Measurements from ENCODE around the gene SLC19A1.
"Not testable (repeated sequence)": the region's sequence is repeated elsewhere in the genome, so short reads cannot be mapped to it uniquely, and the experiment has no call there.

The SLC19A1 gene

DNA sequence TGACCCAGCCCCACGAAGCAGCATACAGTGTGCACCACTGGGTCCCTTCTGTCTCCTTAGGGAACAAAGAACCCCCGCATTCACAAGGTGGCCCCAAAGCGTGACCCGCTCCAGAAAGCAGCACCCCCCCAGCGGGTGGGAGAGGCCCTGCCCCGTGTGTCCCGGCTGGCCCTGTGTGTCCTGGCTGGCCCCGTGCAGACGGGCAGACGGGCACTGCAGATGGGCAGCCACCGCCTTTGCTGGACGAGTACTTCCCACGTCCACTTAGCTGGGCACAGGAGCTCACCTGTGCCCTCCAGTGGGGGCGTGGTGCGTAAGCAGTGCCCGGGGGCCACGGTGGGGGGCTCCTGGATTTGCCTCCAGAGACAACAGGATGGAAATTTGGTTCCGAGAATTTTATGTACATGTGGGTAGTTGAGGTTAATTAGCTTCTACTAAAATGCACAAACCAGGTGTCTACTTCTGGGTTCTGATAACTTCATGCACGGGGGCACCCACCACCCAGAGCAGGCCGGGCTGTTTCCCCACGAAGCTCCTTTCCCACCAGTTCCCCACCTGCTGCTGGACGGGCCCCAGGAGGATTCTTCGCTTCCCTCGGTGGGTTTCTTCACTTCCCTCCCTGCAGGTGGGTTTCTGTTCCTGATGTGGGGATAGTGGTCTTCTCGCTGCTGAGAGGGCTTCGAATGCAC is 33.2 kb upstream of the SLC19A1 start:
- Histone ChIP-seq H3K4me1 (ENCODE audit: insufficient read depth, low read length) (peaks cover 21% of the 10 kb centered on the region), H3K27me3 (ENCODE audit: control insufficient read depth in 1 of 2, insufficient read depth in 2 of 2, low read length in 2 of 2) (peaks cover 0 to 10% of the 10 kb centered on the region in 2 donors), H3K9ac (ENCODE audit: low read length) (no peak overlapping the region), H3K36me3 (ENCODE audit: insufficient read depth, low read length) (no peaks in the 10 kb centered on the region), H3K4me3 (ENCODE audit: low read depth in 1 of 2, low read length in 2 of 2) (no peak overlapping the region), H3K27ac (ENCODE audit: low read depth, low read length) (no peak overlapping the region), H3K9me3 (ENCODE audit: low read length) (no peaks in the 10 kb centered on the region)

DNA sequence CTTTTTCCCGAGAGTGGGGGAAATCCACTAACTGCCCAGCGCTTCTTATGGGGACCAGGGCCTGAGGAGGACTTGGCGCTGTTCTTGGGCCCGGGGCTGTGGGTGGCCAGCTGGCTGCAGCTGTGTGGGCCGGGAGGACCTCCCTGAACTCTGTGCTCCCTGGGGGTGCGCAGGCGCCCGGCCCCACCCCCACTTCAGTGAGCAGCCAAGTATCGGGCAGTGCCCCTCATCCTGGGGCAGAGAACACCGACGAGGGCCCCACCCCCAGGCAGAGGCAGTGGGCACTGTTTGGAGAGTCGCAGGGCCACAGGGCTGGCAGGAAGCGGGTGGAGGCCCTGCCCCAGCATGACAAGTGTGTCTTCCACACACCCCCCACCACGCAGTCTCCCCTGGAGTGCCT is 32.5 kb upstream of the SLC19A1 start:
- H3K36me3 ChIP-seq (ENCODE audit: insufficient read depth, low read length), result no peaks in the 10 kb centered on the region
- peaks cover 25% of the 10 kb centered on the region for H3K4me1 ChIP-seq (ENCODE audit: insufficient read depth, low read length)
- peaks cover 0 to 9% of the 10 kb centered on the region in 2 donors for H3K27me3 ChIP-seq (ENCODE audit: control insufficient read depth in 1 of 2, insufficient read depth in 2 of 2, low read length in 2 of 2)
- H3K4me3 ChIP-seq (ENCODE audit: low read depth in 1 of 2, low read length in 2 of 2), result no peak overlapping the region
- H3K9me3 ChIP-seq (ENCODE audit: low read length), result no peaks in the 10 kb centered on the region
- no peak overlapping the region for H3K9ac ChIP-seq (ENCODE audit: low read length)
- no peak overlapping the region for H3K27ac ChIP-seq (ENCODE audit: low read depth, low read length)

DNA sequence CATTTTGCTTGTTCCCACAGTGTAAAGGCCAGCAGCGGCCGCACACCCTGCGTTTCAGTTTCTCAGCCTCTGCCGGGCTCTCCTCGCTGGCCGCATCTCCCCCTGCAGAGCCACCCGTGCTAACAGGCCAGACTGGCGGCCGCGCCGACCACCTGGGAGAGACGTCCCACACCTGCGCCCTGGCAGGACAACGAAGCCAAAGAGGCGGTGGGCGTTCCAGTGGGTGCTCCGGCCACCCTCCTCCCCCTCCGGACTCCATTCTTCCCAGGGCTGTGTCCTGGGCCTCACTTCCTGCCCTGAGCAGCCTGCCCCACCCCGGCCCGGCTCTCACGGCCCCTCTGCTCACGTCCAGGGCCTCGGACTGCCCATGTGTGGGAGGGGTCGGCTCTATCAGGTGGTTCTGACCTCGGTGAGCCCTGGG is 31.9 kb upstream of the SLC19A1 start:
- peaks cover 0 to 3% of the 10 kb centered on the region in 2 donors for H3K27me3 ChIP-seq (ENCODE audit: control insufficient read depth in 1 of 2, insufficient read depth in 2 of 2, low read length in 2 of 2)
- H3K9ac ChIP-seq (ENCODE audit: low read length), result peak overlapping the region; percentile 27
- H3K9me3 ChIP-seq (ENCODE audit: low read length), result no peaks in the 10 kb centered on the region
- H3K4me3 ChIP-seq (ENCODE audit: low read depth in 1 of 2, low read length in 2 of 2), result no peak overlapping the region
- peak overlapping the region; percentile 19 for H3K27ac ChIP-seq (ENCODE audit: low read depth, low read length)
- no peaks in the 10 kb centered on the region for H3K36me3 ChIP-seq (ENCODE audit: insufficient read depth, low read length)
- H3K4me1 ChIP-seq (ENCODE audit: insufficient read depth, low read length), result peaks cover 25% of the 10 kb centered on the region

DNA sequence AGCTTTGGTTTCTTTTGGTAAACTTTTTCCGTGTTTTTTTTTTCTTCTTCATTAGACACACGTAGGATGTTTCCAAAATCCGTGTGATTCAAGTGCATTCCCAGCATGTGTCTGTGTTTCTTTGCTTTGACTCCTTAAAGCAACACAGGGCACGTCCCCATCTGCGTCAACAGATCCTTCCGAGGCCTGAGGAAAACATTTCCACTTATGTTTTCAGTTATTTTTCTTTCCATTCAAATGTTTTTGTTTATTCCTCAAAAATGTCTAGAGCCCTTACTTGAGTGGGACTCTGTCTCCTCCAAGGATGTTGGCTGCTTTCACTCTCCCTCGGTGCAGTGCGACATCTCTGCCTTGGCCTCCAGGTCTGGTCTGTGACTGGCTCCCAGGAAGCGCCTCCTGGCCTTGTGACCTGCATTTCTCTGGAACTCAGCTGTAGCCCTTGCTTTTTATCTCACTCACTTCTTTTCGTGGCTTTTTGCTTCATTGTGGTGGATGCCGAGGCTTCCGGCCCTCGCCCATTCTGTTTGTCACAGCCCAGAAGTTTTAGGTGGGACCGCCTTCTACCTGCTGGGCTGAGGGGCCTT is 31.3 kb upstream of the SLC19A1 start:
- Histone ChIP-seq H3K9me3 (ENCODE audit: low read length) (no peaks in the 10 kb centered on the region), H3K4me3 (ENCODE audit: low read depth in 1 of 2, low read length in 2 of 2) (no peak overlapping the region), H3K9ac (ENCODE audit: low read length) (peak overlapping the region; percentile 27), H3K36me3 (ENCODE audit: insufficient read depth, low read length) (no peaks in the 10 kb centered on the region), H3K27me3 (ENCODE audit: control insufficient read depth in 1 of 2, insufficient read depth in 2 of 2, low read length in 2 of 2) (no peaks in the 10 kb centered on the region), H3K27ac (ENCODE audit: low read depth, low read length) (peak overlapping the region; percentile 19), H3K4me1 (ENCODE audit: insufficient read depth, low read length) (peaks cover 25% of the 10 kb centered on the region)

DNA sequence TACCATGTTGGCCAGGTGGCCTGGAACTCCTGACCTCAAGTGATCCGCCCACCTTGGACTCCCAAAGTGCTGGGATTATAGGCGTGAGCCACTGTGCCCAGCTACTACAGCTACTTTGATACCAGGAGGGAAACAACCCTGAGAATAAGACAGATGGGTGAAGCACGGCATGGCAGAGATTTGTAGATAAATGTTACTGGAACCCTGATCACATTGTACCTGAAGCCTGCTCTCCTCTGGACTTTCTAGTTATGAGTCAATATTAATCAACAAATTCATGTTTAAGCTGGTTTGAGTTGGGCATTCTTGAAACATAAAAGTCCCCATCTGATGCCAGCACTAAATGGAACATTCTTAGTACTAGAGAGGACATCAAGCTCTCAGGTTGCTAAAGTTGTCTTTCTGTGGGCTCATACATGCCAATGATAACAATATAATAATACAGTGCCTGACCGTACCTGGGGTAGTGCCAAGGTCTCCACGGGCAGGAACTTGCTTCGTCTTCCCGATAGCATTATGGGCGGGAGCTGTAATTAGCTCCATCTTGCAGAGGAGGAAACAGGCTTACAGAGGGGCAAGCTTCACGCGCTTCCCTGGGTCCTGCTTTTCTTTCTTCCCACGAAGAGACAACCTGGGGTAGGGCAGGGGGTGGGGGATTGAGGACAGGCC is 30.7 kb upstream of the SLC19A1 start:
- H3K9ac ChIP-seq (ENCODE audit: low read length), result peak overlapping the region; percentile 27
- peaks cover 25% of the 10 kb centered on the region for H3K4me1 ChIP-seq (ENCODE audit: insufficient read depth, low read length)
- no peaks in the 10 kb centered on the region for H3K27me3 ChIP-seq (ENCODE audit: control insufficient read depth in 1 of 2, insufficient read depth in 2 of 2, low read length in 2 of 2)
- no peaks in the 10 kb centered on the region for H3K36me3 ChIP-seq (ENCODE audit: insufficient read depth, low read length)
- no peaks in the 10 kb centered on the region for H3K9me3 ChIP-seq (ENCODE audit: low read length)
- H3K4me3 ChIP-seq (ENCODE audit: low read depth in 1 of 2, low read length in 2 of 2), result no peak overlapping the region
- no peak overlapping the region for H3K27ac ChIP-seq (ENCODE audit: low read depth, low read length)

DNA sequence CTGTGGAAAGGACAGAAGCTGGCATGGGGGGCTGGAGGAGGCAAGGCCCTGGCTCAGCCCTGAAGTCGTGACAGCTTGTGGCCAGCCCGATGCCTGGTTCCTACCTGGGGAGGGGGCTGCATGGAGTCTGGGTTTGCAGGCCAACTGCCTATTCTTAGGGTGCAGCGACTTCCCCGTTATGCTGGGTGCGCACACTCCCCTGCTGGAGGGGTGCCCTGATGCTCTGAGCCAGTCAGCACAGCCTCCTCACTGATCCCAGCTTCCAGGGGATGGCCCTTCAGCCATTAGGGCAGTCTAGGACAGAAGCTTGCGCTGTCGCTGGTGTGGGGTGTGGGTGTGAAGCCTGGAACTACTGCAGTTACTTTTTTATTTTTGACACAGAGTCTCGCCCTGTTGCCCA is 30.0 kb upstream of the SLC19A1 start:
- Histone ChIP-seq H3K4me1 (ENCODE audit: insufficient read depth, low read length) (peaks cover 25% of the 10 kb centered on the region), H3K27ac (ENCODE audit: low read depth, low read length) (no peak overlapping the region), H3K27me3 (ENCODE audit: control insufficient read depth in 1 of 2, insufficient read depth in 2 of 2, low read length in 2 of 2) (no peaks in the 10 kb centered on the region), H3K36me3 (ENCODE audit: insufficient read depth, low read length) (no peaks in the 10 kb centered on the region), H3K9me3 (ENCODE audit: low read length) (no peaks in the 10 kb centered on the region), H3K4me3 (ENCODE audit: low read depth in 1 of 2, low read length in 2 of 2) (no peak overlapping the region), H3K9ac (ENCODE audit: low read length) (no peak overlapping the region)

DNA sequence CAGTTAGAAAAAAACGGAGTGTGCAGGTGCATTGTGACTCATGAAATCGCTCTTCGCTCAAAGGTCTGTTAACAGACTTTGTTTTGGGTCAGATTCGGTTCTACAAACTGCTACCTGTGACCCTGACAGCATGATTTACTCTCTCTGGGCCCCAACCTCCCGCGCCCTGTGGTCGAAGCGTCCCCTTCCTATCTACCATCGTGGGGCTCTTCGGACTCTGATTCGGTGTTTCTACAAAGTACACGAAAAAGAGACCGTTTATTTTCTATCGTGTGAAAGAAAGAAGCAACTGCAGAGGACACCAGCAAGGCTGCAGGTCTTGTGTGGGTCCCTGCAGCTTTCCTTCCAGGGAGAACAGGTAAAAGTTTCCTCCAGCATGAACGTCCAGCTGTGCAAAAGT is 29.4 kb upstream of the SLC19A1 start:
- Histone ChIP-seq H3K4me1 (ENCODE audit: insufficient read depth, low read length) (peaks cover 25% of the 10 kb centered on the region), H3K27me3 (ENCODE audit: control insufficient read depth in 1 of 2, insufficient read depth in 2 of 2, low read length in 2 of 2) (no peaks in the 10 kb centered on the region), H3K9me3 (ENCODE audit: low read length) (no peaks in the 10 kb centered on the region), H3K36me3 (ENCODE audit: insufficient read depth, low read length) (no peaks in the 10 kb centered on the region), H3K9ac (ENCODE audit: low read length) (no peak overlapping the region), H3K27ac (ENCODE audit: low read depth, low read length) (peak overlapping the region; percentile 90), H3K4me3 (ENCODE audit: low read depth in 1 of 2, low read length in 2 of 2) (no peak overlapping the region)

DNA sequence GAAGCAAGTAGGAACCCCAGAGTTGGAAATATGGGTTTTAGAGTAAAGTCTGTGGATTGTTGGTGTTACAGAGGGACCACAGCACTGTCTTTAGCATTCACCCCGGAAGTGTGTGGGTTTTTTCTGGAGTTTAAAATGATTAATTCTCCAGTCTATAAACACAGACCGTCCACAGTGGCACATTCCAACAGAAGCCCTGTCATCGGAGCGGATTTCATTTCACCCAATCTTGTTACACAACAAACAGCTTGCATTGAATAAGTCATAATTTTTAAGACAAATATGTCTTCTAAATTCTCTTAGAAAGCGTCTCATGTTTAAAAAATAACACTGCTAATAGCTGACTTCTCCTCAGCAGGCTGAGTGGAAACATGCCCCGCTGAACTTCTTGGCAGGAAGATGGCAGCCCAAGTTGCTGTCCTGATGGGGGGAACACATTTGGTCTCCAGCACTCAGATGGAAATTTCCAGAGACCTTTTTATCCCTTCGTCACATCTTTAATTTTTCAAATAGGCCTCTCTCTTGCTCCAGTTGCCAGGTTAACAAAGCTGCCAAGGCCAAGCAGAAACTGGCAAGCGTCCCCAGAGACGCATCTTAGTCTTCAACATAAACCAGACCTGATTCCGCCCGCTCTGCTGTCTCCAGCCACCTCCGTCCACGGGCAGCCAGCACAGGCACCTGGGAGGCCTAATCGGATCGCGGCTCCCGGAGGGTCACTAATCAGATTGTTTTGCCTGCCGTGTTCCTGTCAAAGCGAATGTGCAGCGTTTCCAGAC is 28.8 kb upstream of the SLC19A1 start:
- Histone ChIP-seq H3K9ac (ENCODE audit: low read length) (peak overlapping the region; percentile 50), H3K27me3 (ENCODE audit: control insufficient read depth in 1 of 2, insufficient read depth in 2 of 2, low read length in 2 of 2) (no peaks in the 10 kb centered on the region), H3K27ac (ENCODE audit: low read depth, low read length) (peak overlapping the region; percentile 90), H3K4me1 (ENCODE audit: insufficient read depth, low read length) (peaks cover 25% of the 10 kb centered on the region), H3K9me3 (ENCODE audit: low read length) (no peaks in the 10 kb centered on the region), H3K4me3 (ENCODE audit: low read depth in 1 of 2, low read length in 2 of 2) (no peak overlapping the region), H3K36me3 (ENCODE audit: insufficient read depth, low read length) (no peaks in the 10 kb centered on the region)

DNA sequence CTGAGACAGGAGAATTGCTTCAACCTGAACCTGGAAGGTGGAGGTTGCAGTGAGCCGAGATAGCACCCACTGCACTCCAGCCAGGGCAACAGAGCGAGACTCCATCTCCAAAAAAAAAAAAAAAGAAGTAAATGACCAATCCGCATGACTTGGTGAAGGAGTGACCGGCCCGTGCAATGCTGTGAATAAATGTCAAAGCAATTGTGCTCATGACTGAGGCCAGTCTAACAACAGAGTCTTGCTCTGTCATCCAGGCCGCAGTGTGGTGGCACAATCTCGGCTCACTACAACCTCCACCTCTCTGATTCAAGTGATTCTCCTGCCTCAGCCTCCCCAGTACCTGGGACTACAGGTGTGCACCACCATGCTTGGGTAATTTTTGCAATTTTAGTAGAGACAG is 27.8 kb upstream of the SLC19A1 start:
- no peak overlapping the region for H3K27ac ChIP-seq (ENCODE audit: low read depth, low read length)
- H3K4me1 ChIP-seq (ENCODE audit: insufficient read depth, low read length), result peaks cover 25% of the 10 kb centered on the region
- H3K9me3 ChIP-seq (ENCODE audit: low read length), result no peaks in the 10 kb centered on the region
- no peaks in the 10 kb centered on the region for H3K27me3 ChIP-seq (ENCODE audit: control insufficient read depth in 1 of 2, insufficient read depth in 2 of 2, low read length in 2 of 2)
- no peak overlapping the region for H3K9ac ChIP-seq (ENCODE audit: low read length)
- no peaks in the 10 kb centered on the region for H3K36me3 ChIP-seq (ENCODE audit: insufficient read depth, low read length)
- no peak overlapping the region for H3K4me3 ChIP-seq (ENCODE audit: low read depth in 1 of 2, low read length in 2 of 2)

DNA sequence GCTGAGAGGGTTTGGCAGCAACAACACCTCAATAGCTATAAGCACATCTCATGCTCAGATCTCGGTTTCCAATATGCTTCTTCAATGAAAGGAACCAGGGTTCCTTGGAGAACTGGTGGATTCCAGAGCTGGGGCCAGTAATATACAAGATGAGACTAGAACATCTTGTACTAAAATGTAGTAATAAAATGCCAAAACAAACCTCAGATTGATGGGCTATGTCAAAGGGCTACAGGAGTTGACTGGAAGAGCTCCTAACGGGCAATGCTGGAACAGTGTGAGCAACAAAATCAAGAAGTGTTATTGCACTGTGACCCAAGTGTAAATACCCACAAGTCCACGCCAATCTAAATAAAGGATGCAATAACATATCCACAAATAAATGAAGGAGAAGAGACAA is 26.1 kb upstream of the SLC19A1 start:
- Histone ChIP-seq H3K27ac (ENCODE audit: low read depth, low read length) (no peak overlapping the region), H3K4me1 (ENCODE audit: insufficient read depth, low read length) (peaks cover 20% of the 10 kb centered on the region), H3K36me3 (ENCODE audit: insufficient read depth, low read length) (no peaks in the 10 kb centered on the region), H3K9me3 (ENCODE audit: low read length) (no peaks in the 10 kb centered on the region), H3K9ac (ENCODE audit: low read length) (no peak overlapping the region), H3K4me3 (ENCODE audit: low read depth in 1 of 2, low read length in 2 of 2) (no peak overlapping the region), H3K27me3 (ENCODE audit: control insufficient read depth in 1 of 2, insufficient read depth in 2 of 2, low read length in 2 of 2) (no peaks in the 10 kb centered on the region)

DNA sequence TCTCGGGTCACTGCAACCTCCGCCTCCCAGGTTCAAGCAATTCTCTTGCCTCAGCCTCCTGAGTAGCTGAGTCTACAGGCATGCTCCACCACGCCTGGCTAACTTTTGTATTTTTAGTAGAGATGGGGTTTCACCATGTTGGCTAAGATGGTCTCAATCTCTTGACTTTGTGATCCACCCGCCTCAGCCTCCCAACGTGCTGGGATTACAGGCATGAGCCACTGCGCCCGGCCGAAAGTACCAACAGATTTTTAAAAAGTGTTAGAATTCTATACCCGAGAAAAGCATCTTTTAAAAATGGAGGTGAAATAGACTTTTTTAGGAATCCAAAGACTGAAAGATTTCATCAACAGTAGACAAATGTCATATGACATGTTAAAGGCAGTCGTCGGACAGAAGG is 21.9 kb upstream of the SLC19A1 start:
- not testable (repeated sequence) for H3K27me3 ChIP-seq (ENCODE audit: control insufficient read depth in 1 of 2, insufficient read depth in 2 of 2, low read length in 2 of 2)

More for the DNA sequence above, 21.9 kb upstream of the SLC19A1 start:
- not testable (repeated sequence) for H3K4me1 ChIP-seq (ENCODE audit: insufficient read depth, low read length); H3K9me3 ChIP-seq (ENCODE audit: low read length); H3K9ac ChIP-seq (ENCODE audit: low read length); H3K4me3 ChIP-seq (ENCODE audit: low read depth in 1 of 2, low read length in 2 of 2); H3K36me3 ChIP-seq (ENCODE audit: insufficient read depth, low read length); H3K27ac ChIP-seq (ENCODE audit: low read depth, low read length)

Data from muscle layer of colon (tissue), 2 donors.